ENCODE measurements around the gene LRIG2. TPM values are rescaled to one million over a fixed set of nuclear protein-coding genes. Genes with fewer than 3 reads are reported as not detected.

The LRIG2 gene
- total and polyA plus RNA-seq, 2 experiments from 2014 or later = 10.0 to 40.4 TPM

- Mint-ChIP-seq H3K4me1 (peaks cover 49% of the 10 kb centered on the region), H3K27ac (peak overlapping the region; percentile 99), H3K27me3 (ENCODE audit: insufficient read depth, low read depth, poor library complexity) (peaks cover 14% of the 10 kb centered on the region), H3K36me3 (ENCODE audit: low read depth) (peaks cover 2% of the 10 kb centered on the region; the same call in 1 of the 3 replicates), H3K9me3 (no peaks in the 10 kb centered on the region), H3K4me3 (peak overlapping the region; percentile 61)
- no peaks in the 10 kb centered on the region for H4K20me1 ChIP-seq (replicated peaks; ENCODE audit: insufficient read depth)
- no peaks in the 10 kb centered on the region; the same call in 1 of the 2 replicates for H3K9me2 ChIP-seq (ENCODE audit: insufficient read depth)
- H3K79me2 ChIP-seq (replicated peaks; ENCODE audit: insufficient read depth) = no peaks in the 10 kb centered on the region
- DNase-seq (ENCODE audit: low spot score) = no peak
- no peaks in the 10 kb centered on the region for H3K27me3 ChIP-seq (ENCODE audit: insufficient read depth)
- peak overlapping the region; percentile 99 for H3K27ac ChIP-seq (ENCODE audit: low read depth)
- no peaks in the 10 kb centered on the region for H3K36me3 ChIP-seq (ENCODE audit: insufficient read depth)
- peaks cover 20% of the 10 kb centered on the region for H3F3A ChIP-seq (replicated peaks; ENCODE audit: low read depth)
- TF ChIP-seq ZNF462 (CRISPR knock-in tag; IDR thresholded peaks at IDR 0.05) = peak; percentile 97
- TF ChIP-seq NANOG (IDR thresholded peaks at IDR 0.05; ENCODE audit: borderline replicate concordance) = no peak
- TF ChIP-seq ZNF114 (CRISPR knock-in tag; IDR thresholded peaks at IDR 0.05) = peak; percentile 90
- TF ChIP-seq ETS1 (IDR thresholded peaks at IDR 0.05) = no peak
- TF ChIP-seq EZH2phosphoT487 (IDR thresholded peaks at IDR 0.05; ENCODE audit: unreplicated experiment) = no peak
- TF ChIP-seq POLR2AphosphoS5 (IDR thresholded peaks at IDR 0.05; ENCODE audit: low read depth) = no peak; the same call in 1 of the 2 replicates
- TF ChIP-seq STAT1 (IDR thresholded peaks at IDR 0.05; ENCODE audit: unreplicated experiment) = no peak
- no peak for TF ChIP-seq JUNB (IDR thresholded peaks at IDR 0.05; ENCODE audit: unreplicated experiment)
- no peak for TF ChIP-seq CREB1 (CRISPR knock-in tag; IDR thresholded peaks at IDR 0.05; ENCODE audit: low read depth)
- H3K4me2 ChIP-seq = peak overlapping the region; percentile 56
- peak; percentile 51 for ATAC-seq
- peak overlapping the region; percentile 34 for H3K4me3 ChIP-seq
- H2AFZ ChIP-seq = no peak overlapping the region
- peaks cover 36% of the 10 kb centered on the region for H3K4me1 ChIP-seq (ENCODE audit: insufficient read depth)
Measured at GRCh38 chr1:113041569-113042284, 31.3 kb upstream of the LRIG2 start.
